ENCODE measurements around the gene PCSK4.
A peak's percentile ranks its signal among the peaks of the same experiment; 100 is the strongest.
"Not testable (repeated sequence)": the region's sequence is repeated elsewhere in the genome, so short reads cannot be mapped to it uniquely, and the experiment has no call there.

The PCSK4 gene

GRCh38 chr19:1452802-1453524, 37.2 kb downstream of the PCSK4 start:
- no peak for DNase-seq (ENCODE audit: low spot score)

DNA sequence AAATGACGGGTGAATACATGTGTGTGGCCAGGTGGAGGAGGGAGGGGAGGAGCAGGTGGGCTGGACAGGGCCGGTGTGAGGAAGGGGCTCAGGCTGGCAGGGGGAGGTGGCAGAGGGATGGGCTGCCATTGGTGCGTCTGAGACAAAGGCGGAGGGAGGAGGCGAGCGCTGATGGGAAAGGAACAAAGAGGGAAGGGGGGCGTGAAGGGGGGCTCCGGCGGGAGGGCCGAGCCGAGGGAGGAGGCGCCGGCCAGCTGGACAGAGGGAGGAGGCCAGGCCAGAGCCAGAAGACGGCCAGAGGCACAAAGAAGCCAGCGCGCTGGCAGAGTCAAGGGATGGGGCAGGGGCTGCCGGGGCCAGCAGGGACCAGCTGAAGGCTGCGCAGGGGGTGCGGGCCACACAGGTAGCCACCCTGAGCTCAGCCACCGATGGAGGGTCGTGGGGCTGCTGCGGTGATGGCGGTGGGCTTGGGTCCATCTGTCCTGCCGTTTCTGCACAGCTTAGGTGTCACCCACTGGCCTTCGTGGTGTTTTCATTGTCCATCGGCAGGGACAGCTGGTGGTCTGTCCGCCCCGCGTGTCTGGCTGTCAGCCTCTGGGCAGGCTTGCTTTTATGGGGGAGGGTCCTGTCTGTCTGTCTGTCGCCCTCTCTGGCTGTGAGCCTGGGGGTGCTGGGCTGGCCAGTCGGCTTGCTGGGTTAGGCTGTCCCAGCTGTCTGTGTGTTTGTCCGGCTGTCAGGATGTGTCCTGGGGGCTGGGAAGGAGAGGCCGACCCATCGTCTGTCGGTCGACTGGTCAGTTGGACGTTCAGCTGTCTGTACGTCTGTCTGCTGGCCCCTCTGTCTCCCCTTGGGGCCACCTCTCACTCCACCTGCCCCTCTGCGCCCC, 38.0 kb downstream of the PCSK4 start:
- no peak for DNase-seq (ENCODE audit: low spot score)

DNA sequence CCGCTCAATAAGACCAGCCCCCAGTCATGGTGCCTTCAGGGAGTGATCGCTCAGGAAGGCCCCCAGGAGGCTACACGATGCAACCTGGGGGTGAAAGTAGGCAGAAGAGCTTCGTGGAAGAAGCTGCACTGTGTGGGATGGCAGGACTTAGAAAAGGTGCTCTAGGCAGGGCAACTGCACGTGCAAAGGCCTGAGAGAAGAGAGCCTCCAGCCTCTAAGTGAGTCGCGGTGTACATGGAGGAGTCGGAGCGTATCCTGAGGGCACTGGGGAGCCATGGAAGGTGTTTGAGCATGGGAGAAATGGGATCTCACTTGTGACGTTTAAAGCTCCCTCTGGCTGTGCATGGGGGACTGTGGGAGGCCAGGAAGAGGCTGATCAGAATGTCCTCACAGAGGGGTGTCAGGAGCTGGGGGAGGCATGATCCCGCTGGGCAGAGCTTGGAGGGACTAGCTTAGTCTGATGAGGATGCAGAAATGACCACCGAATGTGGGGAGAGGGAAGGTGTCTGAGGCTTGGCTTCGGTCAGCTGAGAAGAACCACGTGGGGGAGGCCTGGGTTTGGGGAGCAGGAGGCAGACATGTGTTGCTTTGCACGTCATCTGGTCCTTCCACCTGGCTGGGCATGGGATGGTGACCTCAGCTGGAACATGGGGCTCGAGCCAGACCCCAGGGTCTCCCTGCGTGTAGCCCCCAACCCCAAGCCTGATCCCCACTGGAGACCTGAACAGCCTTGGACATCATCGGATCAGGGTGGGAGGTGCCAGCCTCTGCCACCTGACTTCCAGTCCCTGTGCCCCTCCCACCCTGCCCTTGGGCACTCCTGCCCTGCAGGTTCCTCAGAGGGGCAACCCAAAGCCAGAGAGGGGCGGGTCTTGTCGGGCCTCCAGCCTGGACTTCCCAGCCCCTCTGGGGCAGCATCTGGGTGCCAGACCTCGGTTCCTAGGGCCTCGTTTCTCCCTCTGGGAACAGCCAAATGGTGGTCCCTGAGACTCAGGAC, 39.1 kb downstream of the PCSK4 start:
- DNase-seq (ENCODE audit: low spot score) = no peak

GRCh38 chr19:1449467-1450442, 40.4 kb downstream of the PCSK4 start, which contains the start of gene APC2:
Gene APC2 (plus strand): TSS chr19:1450121. CDS start chr19:1453002, 2,881 bp downstream.
- peak; percentile 90 for DNase-seq (ENCODE audit: low spot score)

DNA sequence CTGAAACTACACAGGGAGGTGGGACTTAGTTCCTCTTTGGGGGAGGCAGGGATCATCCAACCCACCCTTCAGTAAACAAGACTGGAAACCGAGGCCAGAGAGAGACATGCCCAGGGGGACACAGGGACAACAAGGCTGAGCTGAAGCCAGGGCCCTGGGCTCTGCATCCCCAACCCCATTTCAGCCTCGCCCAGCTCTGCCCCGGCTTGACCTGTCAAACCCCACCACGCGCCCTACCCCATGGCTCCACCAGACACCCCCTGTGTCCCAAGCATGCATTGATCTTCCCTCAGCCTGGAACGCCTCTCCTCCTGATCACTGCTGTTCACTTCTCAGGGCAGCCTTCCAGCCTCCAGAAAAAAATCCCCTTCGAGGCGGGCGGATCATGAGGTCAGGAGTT, 42.2 kb downstream of the PCSK4 start:
- no peak for DNase-seq (ENCODE audit: low spot score)

- DNase-seq (ENCODE audit: low spot score) = no peak
These were observed 42.6 kb downstream of the PCSK4 start for GRCh38 chr19:1447504-1447903.

- DNase-seq (ENCODE audit: low spot score) = no peak
These were observed 43.3 kb downstream of the PCSK4 start for GRCh38 chr19:1446713-1447481.

DNA sequence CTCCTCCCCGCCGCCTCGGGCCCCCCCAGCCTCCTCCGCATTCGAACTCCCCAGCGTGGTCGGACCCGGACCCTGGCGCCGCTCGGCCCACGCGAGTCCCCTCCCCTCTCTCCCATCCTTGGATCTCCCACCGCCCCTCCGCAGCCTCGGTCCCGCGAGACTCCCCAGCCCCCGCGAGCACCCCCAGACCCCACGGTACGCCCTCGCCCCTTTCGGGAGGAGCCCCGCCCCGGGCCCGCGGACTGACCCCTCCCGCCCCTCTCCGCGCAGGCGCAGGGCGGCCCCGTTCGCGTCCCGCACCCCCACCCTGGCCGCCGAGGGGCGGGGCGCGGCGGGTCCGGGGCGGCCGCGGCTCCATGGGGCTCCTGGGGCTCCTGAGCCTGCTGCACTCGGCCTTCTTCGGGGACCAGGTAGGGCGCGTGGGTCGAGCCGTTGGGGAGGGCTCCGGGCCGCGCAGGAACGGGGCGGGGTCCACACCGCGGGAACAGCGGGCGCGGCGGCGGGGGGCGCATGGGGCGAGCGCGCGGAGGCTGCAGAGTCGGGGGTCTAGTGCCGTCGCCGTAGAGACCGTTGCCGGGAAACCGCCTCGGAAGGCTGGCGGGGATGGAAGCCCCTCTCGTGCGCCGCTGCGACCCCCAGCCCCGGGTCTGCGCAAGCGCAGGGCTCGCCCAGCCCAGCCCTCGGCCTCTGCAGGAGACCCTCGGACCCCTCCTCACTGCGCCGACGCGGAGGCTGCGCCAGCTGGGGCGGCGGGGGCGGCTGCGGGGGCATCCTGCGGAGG, 44.0 kb downstream of the PCSK4 start:
- DNase-seq (ENCODE audit: low spot score) = peak; percentile 54

DNA sequence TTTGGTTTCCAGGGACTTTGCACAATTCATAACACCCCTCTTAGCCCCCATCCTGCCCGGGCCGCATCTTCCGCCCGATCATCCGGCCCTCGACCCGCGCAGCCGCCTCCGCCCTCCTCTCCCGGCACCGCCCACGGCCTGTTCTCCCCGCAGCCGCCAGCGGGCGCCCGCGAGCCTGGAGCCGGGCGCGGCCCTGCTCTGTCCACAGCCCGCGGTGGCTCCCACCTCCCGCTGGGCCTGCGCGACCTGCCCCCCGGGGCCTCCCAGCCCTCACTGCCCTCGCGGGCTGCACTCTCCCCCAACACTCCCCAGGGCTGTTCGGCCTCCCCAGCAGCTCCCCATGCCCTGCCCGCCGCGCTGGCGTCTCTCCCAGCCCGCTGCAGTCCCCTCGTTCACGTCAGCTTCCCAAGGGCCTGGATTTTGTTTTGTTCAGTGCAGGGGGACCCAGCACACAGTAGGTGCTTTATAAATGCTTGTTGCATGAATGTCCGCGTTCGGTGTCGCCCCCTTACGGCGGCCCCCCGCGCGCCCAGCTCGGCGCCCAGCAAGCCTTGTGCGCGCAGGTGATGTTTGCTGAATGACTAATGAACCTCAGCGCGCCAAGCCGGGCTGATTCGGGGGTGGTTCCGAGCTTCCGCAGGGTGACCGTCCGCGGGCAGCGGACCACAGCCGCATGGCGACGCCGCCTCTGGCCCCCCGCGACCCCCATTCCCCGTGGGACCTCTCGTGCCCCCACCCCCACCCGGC, 44.8 kb downstream of the PCSK4 start:
- DNase-seq (ENCODE audit: low spot score) = peak; percentile 89

DNA sequence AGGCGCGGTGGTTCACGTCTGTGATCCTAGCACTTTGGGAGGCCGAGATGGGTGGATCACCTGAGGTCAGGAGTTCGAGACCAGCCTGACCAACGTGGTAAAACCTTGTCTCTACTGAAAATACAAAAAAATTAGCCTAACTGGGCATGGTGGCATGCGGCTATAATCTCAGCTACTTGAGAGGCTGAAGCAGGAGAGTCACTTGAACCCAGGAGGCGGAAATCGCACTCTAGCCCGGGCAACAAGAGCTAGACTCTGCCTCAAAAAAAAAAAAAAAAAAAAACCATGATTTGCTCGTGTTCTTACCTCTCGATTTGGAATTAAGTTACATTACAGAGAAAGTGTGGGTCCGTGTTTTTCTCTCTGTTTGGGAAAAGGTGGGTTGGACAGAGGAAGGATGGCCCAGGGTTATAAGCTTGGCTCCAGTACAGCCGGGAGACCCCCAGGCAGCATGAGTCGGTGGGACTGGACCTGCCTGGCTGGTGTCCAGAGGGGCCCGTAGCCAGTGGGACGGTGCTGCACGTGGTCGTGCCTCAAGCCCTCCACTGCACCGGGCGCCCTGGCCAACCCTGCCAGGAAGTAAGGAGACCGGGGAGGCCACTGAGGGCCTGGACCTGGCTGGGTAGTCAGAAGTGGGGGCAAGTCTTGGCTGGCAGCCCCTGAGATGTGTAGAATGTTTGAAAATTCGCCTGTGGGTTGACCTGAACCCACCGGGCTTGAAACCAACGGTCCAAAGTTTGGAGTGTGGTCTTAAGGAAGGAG, 48.3 kb downstream of the PCSK4 start:
- DNase-seq (ENCODE audit: low spot score) = no peak

GRCh38 chr19:1441022-1441426, 49.1 kb downstream of the PCSK4 start:
- DNase-seq (ENCODE audit: low spot score) = no peak

DNA sequence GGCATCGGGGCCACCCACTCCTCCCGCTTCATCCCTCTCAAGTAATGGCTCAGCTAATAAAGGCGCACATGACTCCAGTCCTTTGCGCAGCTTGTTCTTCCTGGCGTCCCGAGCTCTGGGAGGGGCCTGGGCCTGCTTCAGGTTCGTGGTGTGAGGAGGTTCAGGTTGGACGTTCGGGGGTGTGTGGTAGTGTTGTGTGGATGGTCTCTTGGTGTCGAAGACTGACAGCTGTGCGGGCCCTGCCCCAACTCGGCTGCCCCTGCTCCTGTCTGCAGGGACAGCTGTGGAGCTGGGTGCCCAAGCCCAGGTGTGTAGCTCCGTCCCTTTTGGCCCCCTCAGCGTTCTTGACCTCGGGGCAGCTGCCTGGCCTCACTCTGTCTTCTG, 49.7 kb downstream of the PCSK4 start:
- DNase-seq (ENCODE audit: low spot score) = no peak

GRCh38 chr19:1439525-1440417, 50.4 kb downstream of the PCSK4 start:
- DNase-seq (ENCODE audit: low spot score) = not testable (repeated sequence)

- no peak for DNase-seq (ENCODE audit: low spot score)
These were observed 51.2 kb downstream of the PCSK4 start for GRCh38 chr19:1438933-1439354.

DNA sequence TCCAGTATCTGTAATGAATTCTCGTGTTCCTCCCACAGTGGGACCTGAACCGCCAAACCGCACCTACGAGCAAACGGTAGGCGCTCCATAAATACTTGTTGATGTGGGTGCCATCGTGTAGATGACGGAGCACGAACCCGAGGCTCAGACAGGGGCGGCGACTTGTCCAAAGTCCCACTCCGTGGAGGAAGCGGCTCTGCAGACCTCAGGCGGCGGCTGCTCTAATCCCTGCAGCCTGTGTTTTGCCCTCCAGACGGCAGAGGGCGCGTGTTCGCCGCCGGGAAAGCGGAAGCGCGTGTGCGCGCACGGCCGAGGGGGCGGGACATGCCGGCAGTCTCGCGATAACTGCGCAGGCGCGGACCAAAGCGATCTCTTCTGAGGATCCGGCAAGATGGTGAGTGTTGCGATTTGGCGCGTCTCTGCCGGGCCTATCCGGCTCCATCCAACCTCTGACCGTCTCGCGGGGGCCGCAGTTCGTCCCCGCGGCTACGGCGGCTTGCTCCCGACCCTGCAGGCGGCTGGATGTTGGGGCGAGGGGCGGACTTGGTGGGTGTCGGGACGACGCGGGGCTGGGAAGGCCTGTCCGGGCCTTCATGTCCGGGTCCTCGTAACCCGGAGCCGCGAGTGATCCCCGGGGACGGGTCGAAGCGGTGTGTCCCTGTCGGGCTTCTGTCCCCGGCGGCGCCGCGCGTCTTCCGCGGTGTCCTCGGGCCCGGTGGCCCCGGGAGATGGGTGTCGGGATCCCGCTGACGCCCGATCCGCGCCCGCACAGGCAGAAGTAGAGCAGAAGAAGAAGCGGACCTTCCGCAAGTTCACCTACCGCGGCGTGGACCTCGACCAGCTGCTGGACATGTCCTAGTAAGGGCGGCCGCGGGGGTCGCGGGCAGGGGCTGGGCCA, 51.9 kb downstream of the PCSK4 start, which contains the start of gene RPS15:
RPS15 (plus strand) TSS at position 362 of the 898 bp plus-strand sequence; CDS start at position 392, 30 bp downstream.
- DNase-seq (ENCODE audit: low spot score) = peak; percentile 98
